ENCODE measurements around the gene BCL7B.
"Not testable (repeated sequence)": the region's sequence is repeated elsewhere in the genome, so short reads cannot be mapped to it uniquely, and the experiment has no call there.

The BCL7B gene

GRCh38 chr7:73530800-73531199 is 26.7 kb downstream of the BCL7B start:
- Histone ChIP-seq H3K27ac (no peak overlapping the region), H3K4me3 (no peak overlapping the region)
- DNase-seq (ENCODE audit: low spot score): no peak
- no peak for TF ChIP-seq CTCF (IDR thresholded peaks at IDR 0.05)

- H3K27ac ChIP-seq: no peak overlapping the region
- H3K4me3 ChIP-seq: no peak overlapping the region
- no peak for TF ChIP-seq CTCF (IDR thresholded peaks at IDR 0.05)
- no peak for DNase-seq (ENCODE audit: low spot score)
Observed at GRCh38 chr7:73526896-73527821, 30.3 kb downstream of the BCL7B start.

- not testable (repeated sequence) for DNase-seq (ENCODE audit: low spot score); H3K27ac ChIP-seq; H3K4me3 ChIP-seq
Observed at GRCh38 chr7:73526158-73526494, 31.4 kb downstream of the BCL7B start.

- no peak for TF ChIP-seq CTCF (IDR thresholded peaks at IDR 0.05)
- peak within 1 kb of the TSS; percentile 93 for H3K4me3 ChIP-seq
- H3K27ac ChIP-seq: peak within 1 kb of the TSS; percentile 84 to 96
- DNase-seq (ENCODE audit: low spot score): peak; percentile 99
Observed at GRCh38 chr7:73522105-73522872, 35.2 kb downstream of the BCL7B start, which contains the start of gene BAZ1B. Gene BAZ1B, minus strand, starts transcription at chr7:73522293. Its CDS starts 360 bp downstream, at chr7:73521933.

- DNase-seq (ENCODE audit: low spot score): peak; percentile 80
- H3K4me3 ChIP-seq: peak overlapping the region; percentile 93
- peak overlapping the region; percentile 84 to 96 for H3K27ac ChIP-seq
- no peak for TF ChIP-seq CTCF (IDR thresholded peaks at IDR 0.05)
Observed at GRCh38 chr7:73521636-73522104, 35.8 kb downstream of the BCL7B start.

- Histone ChIP-seq H3K4me3 (peak overlapping the region; percentile 93), H3K27ac (peak overlapping the region; percentile 84 to 96)
- TF ChIP-seq CTCF (IDR thresholded peaks at IDR 0.05): no peak
- no peak for DNase-seq (ENCODE audit: low spot score)
Observed at GRCh38 chr7:73520673-73521635, 36.5 kb downstream of the BCL7B start.
